ENCODE results near the gene VPS13D.

GRCh38 chr1:12513181-12513580 is 283.4 kb downstream of the VPS13D start:
- TF ChIP-seq CTCF (conservative IDR thresholded peaks at IDR 0.05; ENCODE audit: low read depth, low read length): no peak
- TF ChIP-seq NFE2L2 (IDR thresholded peaks at IDR 0.05; ENCODE audit: low read depth, low read length): no peak
- TF ChIP-seq FOS (IDR thresholded peaks at IDR 0.05; ENCODE audit: low read depth, low read length): no peak
- no peak for TF ChIP-seq RCOR1 (IDR thresholded peaks at IDR 0.05; ENCODE audit: insufficient replicate concordance, low read length)
- TF ChIP-seq USF2 (IDR thresholded peaks at IDR 0.05; ENCODE audit: low read depth, low read length): no peak
- no peak for TF ChIP-seq POLR2A (IDR thresholded peaks at IDR 0.05; ENCODE audit: low read depth, low read length)
